Calu3 (cell line): Measurements from ENCODE around the gene PHC2. TPM values are rescaled to one million over a fixed set of nuclear protein-coding genes. Genes with fewer than 3 reads are reported as not detected.
A peak's percentile ranks its signal among the peaks of the same experiment; 100 is the strongest.

Source experiments
- BruUV-seq: library from RNA; stranded (reverse); fragments of 400-500 nt; replicated peaks from 2 replicates; lab custom pipeline; 2021; lab: Mats Ljungman, UMichigan
- CTCF ChIA-PET: fragments of 300-600 bp; sonication (Branson Sonifier 250); formaldehyde crosslinking; loops from one replicate; lab custom pipeline; 2022; ENCODE audit warnings: antibody characterized with exemption; lab: Charles Lee
- DNase-seq: peaks from one replicate; pipeline ENCODE4 v3.0.0; 2022
- H3K27ac Mint-ChIP-seq: one replicate; pipeline ENCODE4 v1.8.0; 2022; ENCODE audit warnings: mixed read lengths; ENCODE audit not compliant: unreplicated experiment
- H3K27me3 Mint-ChIP-seq: one replicate; pipeline ENCODE4 v1.8.0; 2022; ENCODE audit warnings: mixed read lengths; ENCODE audit not compliant: unreplicated experiment
- H3K36me3 Mint-ChIP-seq: one replicate; pipeline ENCODE4 v1.8.0; 2022; ENCODE audit warnings: mild to moderate bottlenecking, moderate library complexity, mixed read lengths; ENCODE audit not compliant: insufficient read depth, unreplicated experiment
- H3K4me1 Mint-ChIP-seq: one replicate; pipeline ENCODE4 v1.8.0; 2022; ENCODE audit warnings: mild to moderate bottlenecking, low read depth, mixed read lengths; ENCODE audit not compliant: unreplicated experiment
- H3K4me3 Mint-ChIP-seq: one replicate; pipeline ENCODE4 v1.8.0; 2022; ENCODE audit warnings: mild to moderate bottlenecking, low read depth, moderate library complexity, mixed read lengths; ENCODE audit not compliant: unreplicated experiment
- H3K9me3 Mint-ChIP-seq: one replicate; pipeline ENCODE4 v1.8.0; 2022; ENCODE audit warnings: low read depth, mixed read lengths; ENCODE audit not compliant: unreplicated experiment
- CTCF ChIP-seq: fragments of 200-600 bp; IDR thresholded peaks from one replicate; pipeline ENCODE4 v1.8.0; 2022; ENCODE audit warnings: antibody characterized with exemption; ENCODE audit not compliant: unreplicated experiment
- intact Hi-C: fragments of 100-400 bp; cut with micrococcal nuclease; formaldehyde crosslinking; loops from one replicate; pipeline ENCODE4 v1.10.0; 2022; ENCODE audit not compliant: unreplicated experiment
- total RNA-seq: library from RNA; stranded (reverse); gene quantifications from 2 replicates; pipeline ENCODE4 v1.2.3, GENCODE V29; 2022

PHC2 gene
- total RNA-seq, 1 experiment from 2014 or later = 59.5 TPM

GRCh38 chr1:33296824-33297223, 134.1 kb downstream of the PHC2 start:
- no TSS peak for BruUV-seq
- no peaks in the 10 kb centered on the region for H3K36me3 Mint-ChIP-seq
- no peak for DNase-seq
- CTCF ChIA-PET = interaction anchor here (1.7 kb wide), 1 partner anchor 78 kb away, joined by 9 read pairs; no protein-coding TSS in a partner anchor
- intact Hi-C loops = loop anchor here (5.0 kb wide), 3 partner anchors 80 to 315 kb away; no protein-coding TSS in a partner anchor
- no peaks in the 10 kb centered on the region for H3K9me3 Mint-ChIP-seq
- TF ChIP-seq CTCF = no peak
- H3K27ac Mint-ChIP-seq = no peak overlapping the region
- no peak overlapping the region for H3K4me3 Mint-ChIP-seq
- no peaks in the 10 kb centered on the region for H3K4me1 Mint-ChIP-seq
- no peaks in the 10 kb centered on the region for H3K27me3 Mint-ChIP-seq

- intact Hi-C loops = loop anchor here (5.0 kb wide), 3 partner anchors 79 to 316 kb away; no protein-coding TSS in a partner anchor
- CTCF ChIA-PET = interaction anchor here (0.6 to 1.7 kb wide), 22 partner anchors 8 to 316 kb away, joined by 3 to 11 read pairs (median 4); partner anchors contain the start of genes PHC2 and ZSCAN20
- no peak for TF ChIP-seq CTCF
- H3K27me3 Mint-ChIP-seq = no peaks in the 10 kb centered on the region
- no peaks in the 10 kb centered on the region for H3K9me3 Mint-ChIP-seq
- DNase-seq = no peak
- no peak overlapping the region for H3K4me3 Mint-ChIP-seq
- H3K27ac Mint-ChIP-seq = no peak overlapping the region
- no peaks in the 10 kb centered on the region for H3K4me1 Mint-ChIP-seq
- no peaks in the 10 kb centered on the region for H3K36me3 Mint-ChIP-seq
- no TSS peak for BruUV-seq
Observed at GRCh38 chr1:33296082-33296458, 134.8 kb downstream of the PHC2 start.

GRCh38 chr1:33295450-33296081, 135.3 kb downstream of the PHC2 start:
- CTCF ChIA-PET = interaction anchor here (0.6 to 1.7 kb wide), 23 partner anchors 9 to 317 kb away, joined by 3 to 11 read pairs (median 4); partner anchors contain the start of genes A3GALT2, PHC2 and ZSCAN20
- TF ChIP-seq CTCF = peak; percentile 95
- no TSS peak for BruUV-seq
- H3K27me3 Mint-ChIP-seq = no peaks in the 10 kb centered on the region
- H3K4me3 Mint-ChIP-seq = no peak overlapping the region
- no peak overlapping the region for H3K27ac Mint-ChIP-seq
- H3K9me3 Mint-ChIP-seq = no peaks in the 10 kb centered on the region
- no peaks in the 10 kb centered on the region for H3K36me3 Mint-ChIP-seq
- intact Hi-C loops = loop anchor here (1.0 to 5.0 kb wide), 6 partner anchors 72 to 317 kb away; no protein-coding TSS in a partner anchor
- DNase-seq = peak; percentile 91
- no peaks in the 10 kb centered on the region for H3K4me1 Mint-ChIP-seq

- TF ChIP-seq CTCF = no peak
- CTCF ChIA-PET = interaction anchor here (0.9 to 1.7 kb wide), 18 partner anchors 9 to 318 kb away, joined by 3 to 11 read pairs (median 4); partner anchors contain the start of genes A3GALT2 and PHC2
- Mint-ChIP-seq H3K27me3 (no peaks in the 10 kb centered on the region), H3K27ac (no peak overlapping the region), H3K9me3 (no peaks in the 10 kb centered on the region), H3K4me3 (no peak overlapping the region), H3K36me3 (no peaks in the 10 kb centered on the region), H3K4me1 (no peaks in the 10 kb centered on the region)
- intact Hi-C loops = loop anchor here (1.0 to 5.0 kb wide), 6 partner anchors 72 to 317 kb away; no protein-coding TSS in a partner anchor
- no TSS peak for BruUV-seq
- no peak for DNase-seq
Observed at GRCh38 chr1:33295023-33295422, 135.9 kb downstream of the PHC2 start.
